IPS DF 6.9 (cell line): ENCODE results near the gene RPL37A.
"Not testable (repeated sequence)": the region's sequence is repeated elsewhere in the genome, so short reads cannot be mapped to it uniquely, and the experiment has no call there.

ENCODE experiments used
- DNase-seq: peaks from one replicate; pipeline ENCODE4 v3.0.0-alpha.2; 2013; ENCODE audit warnings: low read depth, low spot score
- H3K27ac ChIP-seq: one replicate; pipeline ENCODE4 v1.5.1; 2013; ENCODE audit warnings: low read length, control low read depth
- H3K27me3 ChIP-seq: 2 replicates; pipeline ENCODE4 v1.6.1; 2013; ENCODE audit warnings: mild to moderate bottlenecking, low read length; ENCODE audit not compliant: control insufficient read depth, insufficient read depth
- H3K36me3 ChIP-seq: 2 replicates; pipeline ENCODE4 v1.6.1; 2013; ENCODE audit warnings: low read length; ENCODE audit not compliant: control insufficient read depth, insufficient read depth
- H3K4me1 ChIP-seq: 2 replicates; pipeline ENCODE4 v1.6.1; 2013; ENCODE audit warnings: low read length; ENCODE audit not compliant: control insufficient read depth, insufficient read depth
- H3K4me3 ChIP-seq: 2 replicates; pipeline ENCODE4 v1.5.1; 2013; ENCODE audit warnings: mild to moderate bottlenecking, low read length
- H3K9me3 ChIP-seq: 2 replicates; pipeline ENCODE4 v1.6.1; 2013; ENCODE audit warnings: low read length, inconsistent platforms; ENCODE audit not compliant: control insufficient read depth, insufficient read depth
- WGBS: extraction: QIAGEN DNeasy Blood & Tissue Kit; methylation state at CpG from one replicate; pipeline ENCODE4 v1.1.7; 2013; ENCODE audit warnings: mixed read lengths, missing lambda C conversion rate; ENCODE audit not compliant: insufficient read length, insufficient coverage; 5-methylcytosine and 5-hydroxymethylcytosine counted together

RPL37A gene

DNA sequence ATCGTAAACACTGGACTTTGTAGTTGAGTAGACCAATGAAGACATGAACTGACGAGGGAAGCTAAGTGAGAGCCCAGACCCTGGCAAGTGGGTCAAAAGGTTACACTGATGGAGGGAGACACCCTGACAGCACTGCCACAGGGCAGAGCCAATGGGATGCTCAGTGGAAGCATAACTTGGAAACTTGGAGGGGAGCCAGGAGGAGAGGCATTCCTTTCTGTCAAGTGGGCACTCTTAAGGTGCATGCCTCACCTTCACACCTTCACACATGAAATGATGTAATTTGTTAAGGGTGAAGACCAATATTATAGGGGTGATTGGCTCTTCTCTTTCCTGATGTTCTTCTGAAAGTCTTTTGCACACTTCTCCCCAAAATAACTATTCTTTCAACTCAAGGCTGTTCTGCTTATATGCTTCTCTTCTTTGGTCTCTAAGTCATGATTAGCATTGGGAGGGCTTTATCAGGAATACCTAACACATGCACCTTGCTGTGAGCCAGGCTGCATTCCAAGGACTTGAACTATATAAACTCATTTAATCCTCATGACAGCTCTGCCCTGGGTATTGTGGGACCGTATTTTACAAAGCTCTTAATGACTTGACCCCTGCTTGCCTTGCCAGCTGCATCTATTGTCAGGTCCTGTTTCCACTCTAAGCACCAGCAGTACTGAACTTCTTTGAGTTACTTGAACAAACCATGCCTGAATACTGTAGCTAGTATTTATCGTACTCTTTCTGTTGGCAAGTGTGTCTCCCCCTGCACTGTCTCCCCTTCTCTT is 19.0 kb downstream of the RPL37A start:
- no peaks in the 10 kb centered on the region for H3K27me3 ChIP-seq
- no peak overlapping the region for H3K27ac ChIP-seq
- no peaks in the 10 kb centered on the region for H3K36me3 ChIP-seq
- no peak for DNase-seq
- no CpG with 5 or more reads among the region's 4 CpGs for WGBS
- H3K4me3 ChIP-seq, result no peak overlapping the region
- H3K9me3 ChIP-seq, result no peaks in the 10 kb centered on the region
- no peaks in the 10 kb centered on the region for H3K4me1 ChIP-seq

DNA sequence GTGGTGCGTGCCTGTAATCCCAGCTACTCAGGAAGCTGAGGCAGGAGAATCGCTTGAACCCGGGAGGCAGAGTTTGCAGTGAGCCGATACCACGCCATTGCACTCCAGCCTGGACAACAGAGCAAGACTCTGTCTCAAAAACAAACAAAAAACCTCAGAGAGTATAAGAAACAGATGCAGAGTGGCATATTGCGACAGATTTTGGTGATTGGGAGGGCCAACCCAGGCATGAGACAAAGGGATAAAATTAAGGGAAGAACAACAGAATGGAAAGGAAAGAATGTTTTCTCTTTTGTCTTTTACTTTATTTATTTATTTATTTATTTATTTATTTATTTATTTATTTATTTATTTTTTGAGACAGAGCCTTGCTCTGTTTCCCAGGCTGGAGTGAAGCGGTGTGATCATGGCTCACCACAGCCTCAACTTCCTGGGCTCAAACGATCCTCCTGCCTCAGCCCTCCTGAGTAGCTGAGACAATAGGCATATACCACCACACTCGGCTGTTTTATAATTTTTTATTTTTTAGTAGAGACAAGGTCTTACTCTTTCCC is 20.0 kb downstream of the RPL37A start:
- WGBS, result no CpG with 5 or more reads among the region's 9 CpGs

DNA sequence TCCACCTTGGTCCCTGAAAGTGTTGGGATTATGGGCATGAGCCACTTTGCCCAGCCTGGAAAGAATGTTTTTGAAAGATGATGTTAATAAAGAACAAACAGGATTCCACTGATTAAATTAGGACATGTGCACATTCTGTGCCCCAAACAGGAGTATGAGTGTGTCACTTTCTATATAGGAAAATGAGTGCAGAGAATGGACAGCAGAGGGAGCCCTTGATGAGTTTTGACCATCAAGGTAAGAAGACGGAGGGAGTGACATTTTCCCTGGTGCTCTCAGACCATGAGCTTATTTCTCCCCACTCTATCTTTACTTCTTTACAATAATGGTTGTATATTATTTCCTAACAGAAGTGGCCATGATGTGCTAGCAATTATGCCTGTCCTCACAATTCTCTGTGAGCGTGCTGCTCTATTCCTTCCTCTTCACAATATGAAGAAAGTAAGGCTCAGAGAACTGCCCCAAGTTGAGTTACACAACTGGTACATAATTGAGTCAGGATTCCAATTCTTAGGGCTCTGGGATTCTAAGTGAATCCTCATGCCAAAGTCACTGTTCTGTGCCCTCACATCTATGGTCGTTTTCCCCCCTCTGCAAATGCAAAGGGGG is 20.6 kb downstream of the RPL37A start:
- Histone ChIP-seq H3K27ac (no peak overlapping the region), H3K9me3 (no peaks in the 10 kb centered on the region), H3K36me3 (no peaks in the 10 kb centered on the region), H3K4me1 (no peaks in the 10 kb centered on the region), H3K27me3 (no peaks in the 10 kb centered on the region), H3K4me3 (no peak overlapping the region)
- WGBS, result no CpG with 5 or more reads among the region's 3 CpGs
- DNase-seq, result peak; percentile 54

More for the DNA sequence above, 20.0 kb downstream of the RPL37A start:
- not testable (repeated sequence) for H3K4me3 ChIP-seq, H3K27me3 ChIP-seq, DNase-seq, H3K4me1 ChIP-seq, H3K9me3 ChIP-seq, H3K27ac ChIP-seq, H3K36me3 ChIP-seq

DNA sequence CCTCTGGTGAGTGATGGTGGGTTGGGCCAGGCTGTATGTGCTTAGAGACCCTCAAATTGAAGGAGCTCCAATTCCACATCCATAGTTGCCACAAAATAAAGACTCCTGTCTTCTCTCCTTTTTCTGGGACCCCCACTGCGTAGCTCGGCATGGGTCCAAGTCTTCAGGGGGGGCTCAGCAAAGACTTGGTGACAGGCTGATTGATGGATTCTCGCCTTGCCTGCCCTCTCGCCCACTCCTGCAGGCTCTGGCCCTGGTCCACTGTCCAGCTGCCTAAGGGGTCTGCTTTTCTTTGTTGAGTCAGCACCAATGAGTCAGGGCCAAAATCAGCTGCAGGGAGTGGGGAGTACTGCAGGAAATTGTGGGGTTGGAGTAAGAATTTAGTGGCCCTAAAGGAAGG is 21.5 kb downstream of the RPL37A start:
- Histone ChIP-seq H3K9me3 (no peaks in the 10 kb centered on the region), H3K36me3 (no peaks in the 10 kb centered on the region), H3K4me3 (no peak overlapping the region), H3K27ac (no peak overlapping the region), H3K27me3 (no peaks in the 10 kb centered on the region), H3K4me1 (no peaks in the 10 kb centered on the region)
- no CpG with 5 or more reads among the region's 4 CpGs for WGBS
- no peak for DNase-seq

DNA sequence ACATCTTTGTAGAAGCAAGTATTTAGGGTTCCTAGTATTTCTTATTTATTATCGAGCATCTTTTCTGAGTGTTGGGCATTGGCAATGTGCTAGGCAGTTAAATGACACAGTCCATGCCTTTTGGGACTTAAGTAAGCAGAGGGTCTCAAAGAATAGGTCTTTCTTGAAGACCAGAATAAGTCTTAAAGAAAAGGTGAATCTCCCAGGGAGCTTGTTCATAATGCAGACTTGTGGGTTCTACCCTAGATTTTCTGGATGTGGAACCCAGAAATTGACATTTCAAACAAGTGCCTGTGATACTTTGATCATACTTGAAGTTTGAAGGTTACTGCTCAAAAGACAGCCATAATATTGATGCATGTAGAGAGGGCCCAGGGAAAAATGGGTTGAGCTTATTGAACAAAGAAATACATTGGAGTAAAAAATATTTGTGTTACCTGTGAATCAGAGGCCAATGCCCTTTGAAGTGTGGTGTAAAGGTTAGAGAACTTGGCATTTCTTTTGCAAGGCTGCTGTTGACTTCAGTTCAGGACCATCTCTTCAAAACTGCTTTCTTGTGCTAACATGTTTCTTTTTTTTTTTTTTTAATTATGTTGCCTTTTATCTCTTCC is 24.4 kb downstream of the RPL37A start:
- H3K27ac ChIP-seq, result no peak overlapping the region
- no peaks in the 10 kb centered on the region for H3K9me3 ChIP-seq
- no peaks in the 10 kb centered on the region for H3K27me3 ChIP-seq
- DNase-seq, result no peak
- no peaks in the 10 kb centered on the region for H3K36me3 ChIP-seq
- no peak overlapping the region for H3K4me3 ChIP-seq
- WGBS, result no CpG with 5 or more reads among the region's 1 CpG
- no peaks in the 10 kb centered on the region for H3K4me1 ChIP-seq

DNA sequence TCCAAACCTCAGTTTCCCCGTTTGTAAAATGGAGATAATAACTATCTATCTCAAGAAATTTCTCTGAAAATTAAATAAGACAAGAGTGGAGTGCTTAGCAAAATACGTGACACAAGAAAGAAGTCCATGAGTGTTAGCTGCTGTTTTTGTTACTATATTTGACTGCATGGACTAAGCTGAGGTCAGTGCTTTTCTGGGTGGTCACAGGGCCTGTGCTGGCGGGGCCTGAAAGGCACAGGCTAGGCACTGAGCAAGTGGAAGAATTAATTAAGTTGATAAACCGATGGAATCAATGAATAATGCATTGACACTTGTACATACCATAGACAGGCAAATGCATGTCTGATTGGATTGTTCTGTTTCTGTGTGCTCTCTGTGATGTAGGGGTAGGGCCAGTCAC is 27.3 kb downstream of the RPL37A start:
- no peak overlapping the region for H3K27ac ChIP-seq
- DNase-seq, result no peak
- H3K4me3 ChIP-seq, result no peak overlapping the region
- no peaks in the 10 kb centered on the region for H3K27me3 ChIP-seq
- no peaks in the 10 kb centered on the region for H3K4me1 ChIP-seq
- H3K9me3 ChIP-seq, result no peaks in the 10 kb centered on the region
- H3K36me3 ChIP-seq, result no peaks in the 10 kb centered on the region
- no CpG with 5 or more reads among the region's 4 CpGs for WGBS

DNA sequence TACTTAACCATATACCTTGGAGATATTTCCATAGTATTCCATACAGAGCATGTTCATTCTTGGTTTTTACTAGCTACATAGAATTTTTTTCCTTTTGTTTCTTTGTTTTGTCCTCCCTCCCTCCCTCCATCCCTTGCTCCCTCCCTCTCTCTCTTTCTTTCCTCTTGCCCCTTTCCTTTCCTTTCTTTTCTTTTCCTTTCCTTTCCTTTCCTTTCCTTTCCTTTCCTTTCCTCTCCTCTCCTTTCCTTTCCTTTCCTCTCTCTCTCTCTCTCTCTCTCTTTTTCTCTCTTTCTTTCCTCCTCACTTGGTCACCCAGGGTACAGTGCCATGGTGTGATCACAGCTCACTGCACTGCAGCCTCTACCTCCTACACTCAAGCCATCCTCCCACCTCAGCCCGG is 28.3 kb downstream of the RPL37A start:
- Histone ChIP-seq H3K27ac (no peak overlapping the region), H3K36me3 (no peaks in the 10 kb centered on the region), H3K27me3 (no peaks in the 10 kb centered on the region), H3K4me3 (no peak overlapping the region), H3K4me1 (no peaks in the 10 kb centered on the region), H3K9me3 (no peaks in the 10 kb centered on the region)
- WGBS, result no CpG with 5 or more reads among the region's 1 CpG
- no peak for DNase-seq

DNA sequence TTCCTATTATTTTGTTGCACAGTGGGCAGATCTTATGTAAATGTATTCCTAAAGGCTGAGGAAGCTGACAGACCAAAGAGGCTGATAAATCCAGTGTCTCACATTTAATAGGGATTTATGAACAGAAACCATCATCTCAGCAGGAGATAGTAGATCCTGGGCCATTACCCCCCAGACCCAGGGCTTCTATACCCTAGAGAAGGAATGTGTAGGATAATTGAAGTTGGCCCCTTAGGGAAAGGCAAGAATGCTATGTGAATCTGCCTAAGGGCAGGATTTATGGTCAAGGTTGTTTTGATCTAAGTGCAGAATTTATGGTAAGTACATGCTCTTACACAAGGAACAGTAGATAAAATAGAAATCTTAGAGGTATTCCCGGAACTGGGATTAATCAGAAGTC is 29.0 kb downstream of the RPL37A start:
- no CpG with 5 or more reads among the region's 1 CpG for WGBS
- H3K4me1 ChIP-seq, result no peaks in the 10 kb centered on the region
- DNase-seq, result no peak
- no peaks in the 10 kb centered on the region for H3K36me3 ChIP-seq
- H3K4me3 ChIP-seq, result no peak overlapping the region
- H3K9me3 ChIP-seq, result no peaks in the 10 kb centered on the region
- no peaks in the 10 kb centered on the region for H3K27me3 ChIP-seq
- H3K27ac ChIP-seq, result no peak overlapping the region

DNA sequence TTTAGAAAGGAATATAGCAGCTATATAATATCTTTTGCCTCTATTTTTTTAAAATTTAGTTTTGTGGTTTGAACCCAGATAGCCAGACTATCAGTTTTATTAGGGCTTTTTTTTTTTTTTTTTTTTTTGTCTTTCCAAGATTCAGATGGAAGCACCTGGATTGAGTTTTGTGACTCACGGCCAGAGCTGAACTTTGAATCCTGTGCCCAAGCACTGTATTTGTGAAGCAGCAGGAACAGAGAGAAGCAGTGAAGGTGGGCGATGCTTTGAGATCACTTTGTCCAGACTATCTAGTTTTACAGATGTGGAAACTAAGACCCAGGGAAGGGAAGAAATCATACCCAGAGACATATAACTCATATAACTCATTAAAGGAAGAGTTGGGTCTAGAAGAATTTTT is 33.9 kb downstream of the RPL37A start:
- Histone ChIP-seq H3K27ac (no peak overlapping the region), H3K9me3 (no peaks in the 10 kb centered on the region), H3K36me3 (no peaks in the 10 kb centered on the region), H3K27me3 (no peaks in the 10 kb centered on the region), H3K4me3 (no peak overlapping the region), H3K4me1 (peaks cover 2% of the 10 kb centered on the region; the same call in 1 of the 2 replicates)
- no peak for DNase-seq
- WGBS, result no CpG with 5 or more reads among the region's 2 CpGs

DNA sequence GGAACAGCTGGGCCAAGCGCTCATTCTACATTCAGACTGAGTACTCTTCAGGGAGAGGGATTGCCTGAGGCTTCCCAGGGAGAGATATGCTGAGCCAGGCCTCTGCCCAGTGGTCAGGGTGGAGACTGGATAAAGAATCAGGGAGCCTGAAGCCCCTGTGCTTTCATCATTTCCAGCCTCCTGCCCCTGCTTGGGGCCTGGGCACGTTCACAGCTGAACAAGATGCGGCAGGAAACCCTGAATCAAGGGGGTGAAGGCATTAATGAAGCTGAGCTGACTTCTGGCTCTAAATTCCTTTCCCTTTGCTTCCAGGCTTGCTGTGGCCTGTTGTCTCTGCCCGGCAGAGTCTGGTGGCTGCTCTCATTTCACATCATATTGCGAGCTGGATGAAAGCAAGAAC is 35.0 kb downstream of the RPL37A start:
- DNase-seq, result no peak
- Histone ChIP-seq H3K36me3 (no peaks in the 10 kb centered on the region), H3K9me3 (no peaks in the 10 kb centered on the region), H3K4me3 (no peak overlapping the region), H3K27ac (no peak overlapping the region), H3K27me3 (no peaks in the 10 kb centered on the region), H3K4me1 (peaks cover 2% of the 10 kb centered on the region; the same call in 1 of the 2 replicates)
- no CpG with 5 or more reads among the region's 5 CpGs for WGBS
